K562 (cell line): ENCODE data around the gene MROH2B. TPM values are rescaled to one million over a fixed set of nuclear protein-coding genes. Genes with fewer than 3 reads are reported as not detected.

Experiments used
- ATAC-seq: fragments of 200-7000 bp; cut with Tn5 transposase; 3 replicates; pipeline ENCODE4 v1.9.1; 2020; ENCODE audit warnings: moderate library complexity
- BruUV-seq: library from RNA; stranded (reverse); fragments of 400-500 nt; replicated peaks from 2 replicates; lab custom pipeline; 2021; lab: Mats Ljungman, UMichigan
- CTCF ChIA-PET: fragments of 300-600 bp; formaldehyde crosslinking; extraction: SDS; loops from one replicate; lab custom pipeline; 2021; ENCODE audit warnings: low intra/inter-chr PET ratio; lab: Yijun Ruan, JAX
- POLR2A ChIA-PET: fragments of 300-600, 350-650 bp; sonication (Branson Sonifier 250); formaldehyde crosslinking; extraction: SDS; loops from one replicate; lab custom pipeline; 2021; ENCODE audit warnings: antibody characterized with exemption, inconsistent platforms; lab: Yijun Ruan, JAX
- DNase-seq, 4 experiments: peaks; one replicate each; pipeline versions ENCODE4 v3.0.0 to v3.0.0-alpha.2; 2011 to 2018; ENCODE audit warnings: low spot score in 3 of 4, mixed read lengths in 3 of 4; ENCODE audit errors: extremely low read depth in 1 of 4
- FAIRE-seq: peaks from 2 replicates; lab custom pipeline; 2011; peaks lifted over from hg19 to GRCh38; lab: Jason Lieb, UNC
- H2AFZ ChIP-seq: 2 replicates; pipeline ENCODE4 v1.6.0; 2011; ENCODE audit warnings: low read depth, low read length, control low read depth, inconsistent platforms
- H3K27ac ChIP-seq: fragments of 200-600 bp; 3 replicates; pipeline ENCODE4 v1.8.0; 2011; ENCODE audit warnings: low read depth, mild to moderate bottlenecking, control low read depth, inconsistent platforms, low read length, moderate library complexity, mixed read lengths; ENCODE audit errors: extremely low read depth
- H3K27me3 ChIP-seq, 2 experiments: fragments of 300-600 bp in 1 of 2; 2 replicates in 1 of 2; 3 replicates in 1 of 2; pipeline versions ENCODE4 v1.6.0 to v1.8.0; 2011; ENCODE audit warnings: inconsistent platforms in 2 of 2, low read length in 2 of 2, mild to moderate bottlenecking in 1 of 2, mixed read lengths in 1 of 2, moderate library complexity in 1 of 2; ENCODE audit not compliant: control insufficient read depth in 2 of 2, insufficient read depth in 2 of 2
- H3K36me3 ChIP-seq: fragments of 300-600 bp; 3 replicates; pipeline ENCODE4 v1.8.0; 2011; ENCODE audit warnings: mild to moderate bottlenecking, low read length, inconsistent platforms; ENCODE audit not compliant: control insufficient read depth, insufficient read depth
- H3K4me1 ChIP-seq, 2 experiments: fragments of 200-600 bp in 1 of 2; replicated peaks in 1 of 2; 2 replicates in 1 of 2; 3 replicates in 1 of 2; pipeline versions ENCODE4 v1.5.1 to v1.8.0; 2011; ENCODE audit warnings: inconsistent platforms in 2 of 2, low read length in 2 of 2, mild to moderate bottlenecking in 1 of 2, mixed read lengths in 1 of 2, moderate library complexity in 1 of 2; ENCODE audit not compliant: control insufficient read depth in 2 of 2, insufficient read depth in 2 of 2
- H3K4me2 ChIP-seq: 2 replicates; pipeline ENCODE4 v1.6.1; 2011; ENCODE audit warnings: low read length, control low read depth, inconsistent platforms, mixed read lengths; ENCODE audit not compliant: insufficient read depth
- H3K4me3 ChIP-seq: fragments of 200-600 bp; sonication (generic), shearing (Covaris generic); 2 replicates; pipeline ENCODE4 v1.5.1; 2016; ENCODE audit warnings: control low read depth, inconsistent platforms
- H3K79me2 ChIP-seq: fragments of 200-600 bp; 3 replicates; pipeline ENCODE4 v1.8.0; 2011; ENCODE audit warnings: low read length, inconsistent platforms; ENCODE audit not compliant: control insufficient read depth, insufficient read depth
- H3K9ac ChIP-seq, 2 experiments: 2 replicates each; pipeline versions ENCODE4 v1.6.0 to v1.6.1; 2011; ENCODE audit warnings: low read depth in 2 of 2, low read length in 2 of 2, control low read depth in 1 of 2, inconsistent platforms in 1 of 2, mild to moderate bottlenecking in 1 of 2, mixed read lengths in 1 of 2; ENCODE audit not compliant: insufficient read depth in 1 of 2
- H3K9me1 ChIP-seq: one replicate; pipeline ENCODE4 v1.6.0; 2011; ENCODE audit warnings: inconsistent platforms, mild to moderate bottlenecking, low read length, moderate library complexity; ENCODE audit not compliant: control insufficient read depth, insufficient read depth
- H3K9me3 ChIP-seq: replicated peaks from 2 replicates; pipeline ENCODE4 v1.5.1; 2011; ENCODE audit warnings: low read depth, low read length, inconsistent platforms; ENCODE audit not compliant: control insufficient read depth, insufficient read depth
- H4K20me1 ChIP-seq: replicated peaks from 2 replicates; pipeline ENCODE4 v1.6.1; 2011; ENCODE audit warnings: low read length, inconsistent platforms, mixed read lengths; ENCODE audit not compliant: control insufficient read depth, insufficient read depth
- CREB3 ChIP-seq: fragments of 450-650 bp; conservative IDR thresholded peaks from 2 replicates; pipeline ENCODE4 v1.6.1; 2016; ENCODE audit warnings: missing genetic modification characterization, low read depth, mild to moderate bottlenecking, missing compliant biosample characterization, moderate library complexity
- CREB3L1 ChIP-seq: fragments of 450-650 bp; IDR thresholded peaks from 2 replicates; pipeline ENCODE4 v1.6.1; 2014; ENCODE audit warnings: low read depth, mild to moderate bottlenecking, moderate library complexity, borderline replicate concordance
- DNMT1 ChIP-seq: fragments of 450-650 bp; IDR thresholded peaks from 2 replicates; pipeline ENCODE4 v1.6.1; 2016; ENCODE audit warnings: antibody characterized with exemption, mild to moderate bottlenecking
- MXI1 ChIP-seq: IDR thresholded peaks from 2 replicates; pipeline ENCODE4 v1.6.1; 2011; ENCODE audit warnings: low read depth, mild to moderate bottlenecking, improper control_type of control experiment, low read length
- MYC ChIP-seq, 2 experiments: fragments of 250-450 bp in 1 of 2; sonication (Bioruptor Pico) in 1 of 2; IDR thresholded peaks; 2 replicates each; pipeline versions ENCODE4 v1.5.1 to v1.6.1; 2012 to 2021; ENCODE audit warnings: low read depth in 2 of 2, borderline replicate concordance in 1 of 2, improper control_type of control experiment in 1 of 2, low read length in 1 of 2, mild to moderate bottlenecking in 1 of 2, moderate library complexity in 1 of 2
- NR3C1 ChIP-seq: sonication (generic); formaldehyde crosslinking; IDR thresholded peaks from 2 replicates; pipeline ENCODE4 v1.8.1; 2022; ENCODE audit warnings: missing genetic modification reagents
- POLR2A ChIP-seq: fragments of 450-650 bp; conservative IDR thresholded peaks from 2 replicates; pipeline ENCODE4 v1.6.1; 2016
- SMAD2 ChIP-seq: fragments of 150-350 bp; IDR thresholded peaks from 2 replicates; pipeline ENCODE4 v1.6.1; 2014; ENCODE audit warnings: low read depth, mild to moderate bottlenecking, low read length
- SMAD3 ChIP-seq: fragments of 450-650 bp; formaldehyde crosslinking; conservative IDR thresholded peaks from 2 replicates; pipeline ENCODE4 v1.4.0; 2020; ENCODE audit warnings: mild to moderate bottlenecking
- SREBF1 ChIP-seq: fragments of 150-350 bp; IDR thresholded peaks from 2 replicates; pipeline ENCODE4 v1.6.1; 2014; ENCODE audit warnings: antibody characterized with exemption, low read depth, low read length, borderline replicate concordance
- U2AF1 ChIP-seq: fragments of 200-400 bp; formaldehyde crosslinking; optimal IDR thresholded peaks from 2 replicates; pipeline ENCODE3; 2017; ENCODE audit warnings: mild to moderate bottlenecking, low read depth, low read length, moderate library complexity
- USF2 ChIP-seq: sonication (generic); formaldehyde crosslinking; IDR thresholded peaks from 2 replicates; pipeline ENCODE4 v1.5.0; 2020; ENCODE audit warnings: missing genetic modification reagents
- XRCC4 ChIP-seq: IDR thresholded peaks from one replicate; pipeline ENCODE4 v1.6.1; 2011; ENCODE audit not compliant: insufficient read depth, insufficient read length; ENCODE audit errors: extremely low read depth
- ZC3H4 ChIP-seq: sonication (generic); formaldehyde crosslinking; IDR thresholded peaks from 2 replicates; pipeline ENCODE4 v1.9.0; 2021; ENCODE audit warnings: missing genetic modification reagents, borderline replicate concordance
- ZFPM2 ChIP-seq: fragments of 250-450 bp; sonication (Bioruptor Pico); IDR thresholded peaks from 2 replicates; pipeline ENCODE4 v1.5.1; 2022; ENCODE audit warnings: mild to moderate bottlenecking
- ZNF592 ChIP-seq: fragments of 450-650 bp; IDR thresholded peaks from 2 replicates; pipeline ENCODE4 v1.6.1; 2017; ENCODE audit warnings: antibody characterized with exemption, mild to moderate bottlenecking
- ZSCAN29 ChIP-seq: fragments of 450-650 bp; IDR thresholded peaks from 2 replicates; pipeline ENCODE4 v1.6.1; 2017
- in situ Hi-C: fragments of 300-500 bp; cut with MboI; formaldehyde crosslinking; loops from 4 replicates; pipeline ENCODE4 v1.15.0; 2018; ENCODE audit warnings: inconsistent platforms, mixed read lengths
- intact Hi-C: fragments of 100-400 bp; cut with micrococcal nuclease; formaldehyde crosslinking; loops from 2 replicates; pipeline ENCODE4 v1.14.2; 2022
- polyA plus RNA-seq, 8 experiments: library from polyadenylated mRNA; depleted of rRNA in 4 of 8; stranded (reverse) in 5 of 8; unstranded in 3 of 8; fragments of >200 nt; fragmentation: Nextera tagmentation in 2 of 8; fragmentation: Illumina TruSeq in 1 of 8; extraction: Ambion mirVana in 2 of 8; extraction: Trizol in 1 of 8; gene quantifications; 2 replicates each; pipeline versions ENCODE4 v1.2.1 to v1.2.3, GENCODE V29; 2011 to 2014; ENCODE audit warnings: inconsistent platforms in 1 of 8, missing spikeins in 1 of 8
- total RNA-seq, 7 experiments: library from RNA; depleted of rRNA in 6 of 7; stranded (reverse); fragments of >200 nt in 6 of 7; fragmentation: Illumina TruSeq in 2 of 7; extraction: Trizol in 2 of 7; gene quantifications; 2 replicates each; pipeline versions ENCODE4 v1.2.1 to v1.2.3, GENCODE V29; 2011 to 2021; ENCODE audit warnings: low replicate concordance in 1 of 7

Gene MROH2B
- total and polyA plus RNA-seq, 9 of the 15 experiments (the other 6 are each of a cell fraction or from before 2014, with no cell fraction given), result not detected

GRCh38 chr5:41102341-41102740 is 31.2 kb upstream of the MROH2B start:
- Histone ChIP-seq H3K27me3 (no peaks in the 10 kb centered on the region), H3K27ac (no peak overlapping the region), H3K4me3 (no peak overlapping the region), H3K79me2 (no peaks in the 10 kb centered on the region), H3K36me3 (no peaks in the 10 kb centered on the region), H2AFZ (no peak overlapping the region), H3K9ac (no peak overlapping the region), H4K20me1 (no peaks in the 10 kb centered on the region), H3K9me1 (no peaks in the 10 kb centered on the region), H3K4me1 (no peaks in the 10 kb centered on the region), H3K9me3 (no peaks in the 10 kb centered on the region), H3K4me2 (no peak overlapping the region)
- FAIRE-seq, result no peak
- no TSS peak for BruUV-seq
- ChIA-PET CTCF (no interaction called here), POLR2A (no interaction called here)
- no peak for ATAC-seq
- intact Hi-C loops, result no loop called here
- in situ Hi-C loops, result no loop called here
- no peak for DNase-seq
- TF ChIP-seq POLR2A (no peak), DNMT1 (no peak), U2AF1 (no peak), MXI1 (no peak), ZFPM2 (CRISPR knock-in tag) (no peak), ZC3H4 (CRISPR knock-in tag) (no peak), SMAD2 (no peak), NR3C1 (CRISPR knock-in tag) (no peak), MYC (IDR thresholded peaks at IDR 0.05; ENCODE audit: low read depth, low read length) (no peak), MYC (CRISPR knock-in tag; IDR thresholded peaks at IDR 0.05; ENCODE audit: borderline replicate concordance, low read depth) (no peak), ZNF592 (no peak), ZSCAN29 (no peak), XRCC4 (no peak), SREBF1 (no peak), CREB3 (no peak), CREB3L1 (no peak), USF2 (CRISPR knock-in tag) (no peak), SMAD3 (CRISPR knock-in tag) (no peak)
